GM23338 (cell line): Measurements from ENCODE around the gene STK39. TPM values are rescaled to one million over a fixed set of nuclear protein-coding genes. Genes with fewer than 3 reads are reported as not detected.

Source experiments
- ATAC-seq: fragments of 200-7000 bp; cut with Tn5 transposase; 3 replicates; pipeline ENCODE4 v1.9.1; 2020
- DNase-seq: peaks from one replicate; pipeline ENCODE4 v3.0.0-alpha.2; 2015; ENCODE audit warnings: low spot score
- H2AFZ ChIP-seq: fragments of 200-600 bp; sonication (generic); 2 replicates; pipeline ENCODE4 v1.8.0; 2016; ENCODE audit warnings: antibody characterized with exemption, mild to moderate bottlenecking, moderate library complexity
- H3F3A ChIP-seq: fragments of 200-600 bp; sonication (generic); replicated peaks from 2 replicates; pipeline ENCODE4 v1.8.0; 2017; ENCODE audit warnings: antibody characterized with exemption, mixed run types, low read depth
- H3K27ac ChIP-seq: fragments of 200-600 bp; sonication (generic); 2 replicates; pipeline ENCODE4 v1.6.1; 2016; ENCODE audit warnings: low read depth
- H3K27me3 ChIP-seq: fragments of 200-600 bp; sonication (generic); 2 replicates; pipeline ENCODE4 v1.8.0; 2016; ENCODE audit warnings: mild to moderate bottlenecking, mixed run types, moderate library complexity; ENCODE audit not compliant: insufficient read depth
- H3K36me3 ChIP-seq: fragments of 200-600 bp; sonication (generic); 2 replicates; pipeline ENCODE4 v1.8.0; 2016; ENCODE audit warnings: mild to moderate bottlenecking; ENCODE audit not compliant: insufficient read depth
- H3K4me1 ChIP-seq: fragments of 200-600 bp; sonication (generic); 2 replicates; pipeline ENCODE4 v1.8.0; 2016; ENCODE audit warnings: mild to moderate bottlenecking, moderate library complexity; ENCODE audit not compliant: insufficient read depth
- H3K4me2 ChIP-seq: fragments of 200-600 bp; sonication (generic); 2 replicates; pipeline ENCODE4 v1.7.1; 2017; ENCODE audit warnings: mixed run types
- H3K4me3 ChIP-seq: fragments of 200-600 bp; sonication (generic); 2 replicates; pipeline ENCODE4 v1.6.1; 2016; ENCODE audit warnings: mixed run types
- H3K79me2 ChIP-seq: fragments of 200-600 bp; sonication (generic); replicated peaks from 2 replicates; pipeline ENCODE4 v1.8.0; 2017; ENCODE audit warnings: mild to moderate bottlenecking; ENCODE audit not compliant: insufficient read depth
- H3K9me2 ChIP-seq: fragments of 200-600 bp; sonication (generic); 2 replicates; pipeline ENCODE4 v1.8.0; 2017; ENCODE audit not compliant: insufficient read depth
- H4K20me1 ChIP-seq: fragments of 200-600 bp; sonication (generic); replicated peaks from 2 replicates; pipeline ENCODE4 v1.8.0; 2017; ENCODE audit warnings: mild to moderate bottlenecking; ENCODE audit not compliant: insufficient read depth
- H3K27ac Mint-ChIP-seq: 2 replicates; pipeline ENCODE4 v1.8.0; 2020; ENCODE audit warnings: inconsistent platforms, mild to moderate bottlenecking, moderate library complexity, mixed read lengths
- H3K27me3 Mint-ChIP-seq: 3 replicates; pipeline ENCODE4 v1.8.0; 2022; ENCODE audit warnings: low read depth, mild to moderate bottlenecking, moderate library complexity, mixed read lengths, inconsistent platforms; ENCODE audit not compliant: insufficient read depth, poor library complexity
- H3K36me3 Mint-ChIP-seq: 3 replicates; pipeline ENCODE4 v1.8.0; 2021; ENCODE audit warnings: low read depth, mild to moderate bottlenecking, inconsistent platforms, moderate library complexity, mixed read lengths
- H3K4me1 Mint-ChIP-seq: 3 replicates; pipeline ENCODE4 v1.8.0; 2020; ENCODE audit warnings: mild to moderate bottlenecking, inconsistent platforms, mixed read lengths
- H3K4me3 Mint-ChIP-seq: 3 replicates; pipeline ENCODE4 v1.8.0; 2021; ENCODE audit warnings: moderate library complexity, mild to moderate bottlenecking, inconsistent platforms, mixed read lengths
- H3K9me3 Mint-ChIP-seq: 3 replicates; pipeline ENCODE4 v1.8.0; 2020; ENCODE audit warnings: moderate library complexity, mild to moderate bottlenecking, inconsistent platforms, mixed read lengths
- CTCF ChIP-seq, 2 experiments: fragments of 200-600 bp in 1 of 2; sonication (generic) in 1 of 2; conservative IDR thresholded peaks; 2 replicates each; pipeline versions ENCODE4 v1.5.1 to v1.6.1; 2016 to 2017; ENCODE audit warnings: antibody characterized with exemption in 2 of 2, low read depth in 2 of 2, mild to moderate bottlenecking in 2 of 2, moderate library complexity in 1 of 2
- ETS1 ChIP-seq: IDR thresholded peaks from 2 replicates; pipeline ENCODE4 v1.6.1; 2016; ENCODE audit warnings: antibody characterized with exemption
- EZH2 ChIP-seq: fragments of 200-600 bp; sonication (generic); IDR thresholded peaks from one replicate; pipeline ENCODE4 v1.8.0; 2017; ENCODE audit warnings: antibody characterized with exemption, mild to moderate bottlenecking, low read depth; ENCODE audit not compliant: unreplicated experiment
- REST ChIP-seq: IDR thresholded peaks from one replicate; pipeline ENCODE4 v1.6.1; 2018; ENCODE audit warnings: antibody characterized with exemption; ENCODE audit not compliant: unreplicated experiment
- STAT1 ChIP-seq: IDR thresholded peaks from one replicate; pipeline ENCODE4 v1.6.1; 2016; ENCODE audit warnings: antibody characterized with exemption; ENCODE audit not compliant: unreplicated experiment
- ZNF114 ChIP-seq: fragments of 250-450 bp; sonication (Bioruptor Pico); IDR thresholded peaks from 2 replicates; pipeline ENCODE4 v1.5.0; 2020; ENCODE audit warnings: mild to moderate bottlenecking, moderate library complexity
- ZNF462 ChIP-seq: fragments of 250-450 bp; sonication (Bioruptor Pico); IDR thresholded peaks from 2 replicates; pipeline ENCODE4 v1.5.0; 2020; ENCODE audit warnings: mild to moderate bottlenecking, moderate library complexity
- polyA plus RNA-seq: library from polyadenylated mRNA; unstranded; fragments of >200 nt; fragmentation: Nextera tagmentation; extraction: Ambion mirVana; gene quantifications from 2 replicates; pipeline ENCODE4 v1.2.1, GENCODE V29; 2016
- total RNA-seq: library from RNA; depleted of rRNA; stranded (reverse); fragments of >200 nt; shearing (Covaris generic); gene quantifications from 2 replicates; pipeline ENCODE4 v1.2.3, GENCODE V29; 2014

STK39 gene
- total and polyA plus RNA-seq, 2 experiments from 2014 or later, result 9.5 to 16.9 TPM

- TF ChIP-seq EZH2 (no peak), ETS1 (no peak), STAT1 (no peak), REST (no peak), ZNF462 (peak; percentile 64), ZNF114 (CRISPR knock-in tag) (no peak), CTCF (conservative IDR thresholded peaks at IDR 0.05; ENCODE audit: low read depth in 2 of 2) (no peak)
- Histone ChIP-seq H3K4me3 (no peak overlapping the region), H3K27me3 (no peaks in the 10 kb centered on the region), H3K9me2 (no peaks in the 10 kb centered on the region; the same call in 1 of the 2 replicates), H3K36me3 (no peaks in the 10 kb centered on the region), H2AFZ (peak overlapping the region; percentile 86), H4K20me1 (no peaks in the 10 kb centered on the region), H3K79me2 (no peaks in the 10 kb centered on the region), H3K4me1 (no peaks in the 10 kb centered on the region), H3K27ac (no peak overlapping the region), H3K4me2 (no peak overlapping the region), H3F3A (no peaks in the 10 kb centered on the region)
- H3K9me3 Mint-ChIP-seq, result no peaks in the 10 kb centered on the region
- peaks cover 9% of the 10 kb centered on the region for H3K4me1 Mint-ChIP-seq
- no peak overlapping the region for H3K4me3 Mint-ChIP-seq
- no peak for DNase-seq
- peaks cover 5% of the 10 kb centered on the region for H3K27me3 Mint-ChIP-seq
- H3K27ac Mint-ChIP-seq, result no peak overlapping the region
- no peaks in the 10 kb centered on the region for H3K36me3 Mint-ChIP-seq
- no peak for ATAC-seq
These were observed 332.4 kb downstream of the STK39 start for GRCh38 chr2:167914969-167915368.
